Osteocyte (in vitro differentiated cells): ENCODE results near the gene NELL2. TPM values are rescaled to one million over a fixed set of nuclear protein-coding genes. Genes with fewer than 3 reads are reported as not detected.

Experiments
- DNase-seq: peaks from one replicate; pipeline ENCODE4 v3.0.0; 2021; ENCODE audit warnings: mixed read lengths; ENCODE audit not compliant: unreplicated experiment; ENCODE audit errors: extremely low spot score
- H3K27ac Mint-ChIP-seq: one replicate; pipeline ENCODE4 v1.8.0; 2021; ENCODE audit warnings: mild to moderate bottlenecking, mixed read lengths; ENCODE audit not compliant: unreplicated experiment
- H3K27me3 Mint-ChIP-seq: one replicate; pipeline ENCODE4 v1.8.0; 2021; ENCODE audit warnings: mixed read lengths; ENCODE audit not compliant: unreplicated experiment
- H3K36me3 Mint-ChIP-seq: one replicate; pipeline ENCODE4 v1.8.0; 2021; ENCODE audit warnings: mixed read lengths; ENCODE audit not compliant: unreplicated experiment
- H3K4me1 Mint-ChIP-seq: one replicate; pipeline ENCODE4 v1.8.0; 2021; ENCODE audit warnings: mixed read lengths; ENCODE audit not compliant: unreplicated experiment
- H3K4me3 Mint-ChIP-seq: one replicate; pipeline ENCODE4 v1.8.0; 2021; ENCODE audit warnings: mild to moderate bottlenecking, moderate library complexity, mixed read lengths; ENCODE audit not compliant: unreplicated experiment
- H3K9me3 Mint-ChIP-seq: one replicate; pipeline ENCODE4 v1.8.0; 2021; ENCODE audit warnings: mixed read lengths; ENCODE audit not compliant: unreplicated experiment
- CTCF ChIP-seq: fragments of 200-600 bp; sonication (generic); IDR thresholded peaks from 2 replicates; pipeline ENCODE4 v1.5.0; 2021; ENCODE audit warnings: antibody characterized with exemption, mild to moderate bottlenecking, moderate library complexity
- total RNA-seq: library from RNA; stranded (reverse); gene quantifications from 2 replicates; pipeline ENCODE4 v1.2.1, GENCODE V29; 2021

The NELL2 gene
- total RNA-seq, 1 donor from 2014 or later, result not detected

- H3K36me3 Mint-ChIP-seq, result no peaks in the 10 kb centered on the region
- H3K4me3 Mint-ChIP-seq, result no peak overlapping the region
- H3K9me3 Mint-ChIP-seq, result no peaks in the 10 kb centered on the region
- DNase-seq, result no peak
- no peak overlapping the region for H3K27ac Mint-ChIP-seq
- no peaks in the 10 kb centered on the region for H3K4me1 Mint-ChIP-seq
- no peak for TF ChIP-seq CTCF
- no peaks in the 10 kb centered on the region for H3K27me3 Mint-ChIP-seq
Observed at GRCh38 chr12:44859998-44860689, 16.0 kb downstream of the NELL2 start.

GRCh38 chr12:44858226-44858855, 17.8 kb downstream of the NELL2 start:
- H3K9me3 Mint-ChIP-seq, result no peaks in the 10 kb centered on the region
- no peak overlapping the region for H3K4me3 Mint-ChIP-seq
- no peaks in the 10 kb centered on the region for H3K4me1 Mint-ChIP-seq
- H3K36me3 Mint-ChIP-seq, result no peaks in the 10 kb centered on the region
- no peak overlapping the region for H3K27ac Mint-ChIP-seq
- peaks cover 2% of the 10 kb centered on the region for H3K27me3 Mint-ChIP-seq
- no peak for TF ChIP-seq CTCF
- no peak for DNase-seq

GRCh38 chr12:44852483-44852882, 23.6 kb downstream of the NELL2 start:
- Mint-ChIP-seq H3K27ac (no peak overlapping the region), H3K9me3 (no peaks in the 10 kb centered on the region), H3K4me3 (no peak overlapping the region), H3K27me3 (peaks cover 4% of the 10 kb centered on the region), H3K36me3 (no peaks in the 10 kb centered on the region), H3K4me1 (no peaks in the 10 kb centered on the region)
- DNase-seq, result no peak
- no peak for TF ChIP-seq CTCF

- no peak for DNase-seq
- Mint-ChIP-seq H3K4me3 (no peak overlapping the region), H3K27me3 (peaks cover 4% of the 10 kb centered on the region), H3K36me3 (no peaks in the 10 kb centered on the region), H3K9me3 (no peaks in the 10 kb centered on the region), H3K4me1 (no peaks in the 10 kb centered on the region), H3K27ac (no peak overlapping the region)
- no peak for TF ChIP-seq CTCF
Observed at GRCh38 chr12:44851586-44851985, 24.5 kb downstream of the NELL2 start.

- no peak overlapping the region for H3K4me3 Mint-ChIP-seq
- no peak for TF ChIP-seq CTCF
- H3K36me3 Mint-ChIP-seq, result no peaks in the 10 kb centered on the region
- H3K27ac Mint-ChIP-seq, result no peak overlapping the region
- no peak for DNase-seq
- no peaks in the 10 kb centered on the region for H3K9me3 Mint-ChIP-seq
- peaks cover 4% of the 10 kb centered on the region for H3K27me3 Mint-ChIP-seq
- no peaks in the 10 kb centered on the region for H3K4me1 Mint-ChIP-seq
Observed at GRCh38 chr12:44848703-44849085, 27.4 kb downstream of the NELL2 start.
